ENCODE measurements around the gene SERF1A.
"Not testable (repeated sequence)": the region's sequence is repeated elsewhere in the genome, so short reads cannot be mapped to it uniquely, and the experiment has no call there.

The SERF1A gene

GRCh38 chr5:70900533-70901271 is at the start of gene SERF1A:
Gene SERF1A (plus strand): TSS chr5:70900669. CDS start chr5:70900870, 201 bp downstream.
- DNase-seq (ENCODE audit: low read depth), result not testable (repeated sequence)

DNA sequence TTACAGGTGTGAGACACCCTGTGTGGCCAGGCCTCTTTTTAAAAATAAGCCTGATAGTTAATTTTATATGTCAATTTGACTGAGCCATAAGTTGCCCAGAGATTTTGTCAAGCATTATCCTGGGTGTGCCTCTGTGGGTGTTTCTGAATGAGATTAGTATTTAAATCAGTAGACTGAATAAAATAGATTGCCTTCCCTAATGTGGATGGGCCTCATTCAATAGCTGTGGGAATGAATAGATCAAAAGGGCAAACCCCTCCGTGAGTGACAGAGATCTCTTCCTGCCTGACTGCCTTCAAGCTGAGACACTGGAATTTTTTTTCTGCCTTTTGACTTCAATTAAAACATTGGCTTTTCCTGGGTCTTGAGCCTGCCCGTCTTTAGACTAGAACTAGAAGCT is 33.7 kb upstream of the SERF1A start:
- DNase-seq (ENCODE audit: low read depth), result not testable (repeated sequence)

- DNase-seq (ENCODE audit: low read depth), result not testable (repeated sequence)
These were observed 29.8 kb upstream of the SERF1A start for GRCh38 chr5:70870626-70871025.

DNA sequence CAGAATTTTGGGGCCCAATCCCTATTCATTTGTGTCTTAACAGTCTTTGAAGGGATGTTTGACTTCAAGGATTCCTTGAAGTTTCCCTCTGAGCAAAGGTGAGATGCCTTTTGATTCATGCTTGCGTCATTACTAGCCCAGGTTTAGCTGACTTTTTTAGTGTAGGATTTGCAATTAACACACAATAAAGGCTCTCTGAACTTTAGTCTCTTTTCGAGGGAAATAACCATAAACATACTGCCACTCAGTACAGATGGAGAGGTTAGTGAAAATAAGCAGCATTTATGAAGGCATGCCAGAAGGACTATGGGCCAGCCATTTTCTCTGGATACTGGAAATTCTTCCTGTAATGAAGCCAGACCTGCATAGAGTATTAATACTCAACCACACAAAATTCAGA is 4.4 kb upstream of the SERF1A start:
- not testable (repeated sequence) for DNase-seq (ENCODE audit: low read depth)

DNA sequence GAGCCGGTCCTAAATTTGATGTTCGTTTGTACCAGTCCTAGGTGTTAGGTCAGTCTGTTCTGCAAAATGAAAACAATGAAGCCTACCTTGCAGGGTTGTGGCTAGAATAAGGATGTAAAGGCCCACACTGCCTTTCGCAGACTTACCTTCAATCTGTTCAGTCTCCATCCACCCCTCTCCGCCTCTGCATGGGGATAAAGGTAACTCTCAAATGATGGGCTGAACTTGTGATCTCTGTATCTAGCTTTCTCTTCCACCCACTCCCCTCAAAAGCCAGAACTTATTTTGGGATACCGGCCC is 753 bp downstream of the SERF1A start:
- not testable (repeated sequence) for DNase-seq (ENCODE audit: low read depth)

- DNase-seq (ENCODE audit: low read depth), result not testable (repeated sequence)
These were observed 6.2 kb downstream of the SERF1A start for GRCh38 chr5:70906624-70907023.

- not testable (repeated sequence) for DNase-seq (ENCODE audit: low read depth)
These were observed 16.4 kb downstream of the SERF1A start for GRCh38 chr5:70916829-70917228.

GRCh38 chr5:70925211-70925562 is 24.7 kb downstream of the SERF1A start:
- not testable (repeated sequence) for DNase-seq (ENCODE audit: low read depth)

DNA sequence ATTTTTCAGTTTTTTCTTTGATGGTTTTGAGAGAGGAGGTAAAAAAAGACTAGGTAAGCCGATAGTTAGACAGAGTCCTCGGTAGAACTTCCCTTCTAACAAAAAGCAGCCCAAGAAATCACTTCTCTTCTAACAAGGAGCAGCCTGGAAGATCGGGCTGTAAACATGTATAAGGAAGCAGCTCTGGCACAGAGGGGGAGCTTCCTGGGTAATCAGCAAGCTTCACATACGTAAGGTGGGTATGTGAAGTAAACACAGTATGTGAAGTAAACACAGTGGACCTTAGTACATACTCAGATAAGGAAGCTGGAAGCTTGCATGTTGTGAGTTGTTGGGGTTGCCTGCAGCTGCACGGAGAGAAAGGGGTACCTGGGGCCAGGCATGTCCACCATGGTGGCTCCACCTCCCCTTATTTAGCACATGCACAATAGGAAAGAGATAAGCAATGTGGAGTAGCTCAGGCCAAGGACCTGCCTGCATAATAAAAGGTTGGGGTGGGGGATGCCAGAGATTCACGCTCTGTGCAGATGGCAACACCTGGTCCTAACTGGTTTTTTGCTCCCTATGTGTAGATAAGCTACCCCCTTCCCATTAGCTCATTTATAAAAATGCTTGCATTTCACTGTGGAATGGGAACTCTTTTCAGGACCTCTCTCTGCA is 31.4 kb downstream of the SERF1A start:
- not testable (repeated sequence) for DNase-seq (ENCODE audit: low read depth)

GRCh38 chr5:70932560-70932959 is 32.1 kb downstream of the SERF1A start:
- DNase-seq (ENCODE audit: low read depth), result not testable (repeated sequence)

- not testable (repeated sequence) for DNase-seq (ENCODE audit: low read depth)
These were observed 52.6 kb downstream of the SERF1A start for GRCh38 chr5:70953068-70953467.

Measured in fibroblast of gingiva (primary cell).